HUES48 (cell line): ENCODE results near the gene SHC3.

Experiments
- H3K27ac ChIP-seq: one replicate; pipeline ENCODE4 v1.7.0; 2013; ENCODE audit warnings: low read depth, low read length, inconsistent platforms
- H3K27me3 ChIP-seq: 2 replicates; pipeline ENCODE4 v1.6.1; 2013; ENCODE audit warnings: mild to moderate bottlenecking, low read length; ENCODE audit not compliant: control insufficient read depth, insufficient read depth
- H3K36me3 ChIP-seq: 2 replicates; pipeline ENCODE4 v1.6.1; 2013; ENCODE audit warnings: low read length; ENCODE audit not compliant: control insufficient read depth, insufficient read depth
- H3K4me1 ChIP-seq: 2 replicates; pipeline ENCODE4 v1.6.1; 2013; ENCODE audit warnings: mild to moderate bottlenecking, low read length; ENCODE audit not compliant: control insufficient read depth, insufficient read depth
- H3K4me3 ChIP-seq: 2 replicates; pipeline ENCODE4 v1.5.1; 2013; ENCODE audit warnings: mild to moderate bottlenecking, low read depth, low read length
- H3K9ac ChIP-seq: 2 replicates; pipeline ENCODE4 v1.6.1; 2013; ENCODE audit warnings: mild to moderate bottlenecking, low read depth, low read length, moderate library complexity
- H3K9me3 ChIP-seq: 2 replicates; pipeline ENCODE4 v1.6.1; 2013; ENCODE audit warnings: low read length; ENCODE audit not compliant: control insufficient read depth, insufficient read depth

The SHC3 gene

DNA sequence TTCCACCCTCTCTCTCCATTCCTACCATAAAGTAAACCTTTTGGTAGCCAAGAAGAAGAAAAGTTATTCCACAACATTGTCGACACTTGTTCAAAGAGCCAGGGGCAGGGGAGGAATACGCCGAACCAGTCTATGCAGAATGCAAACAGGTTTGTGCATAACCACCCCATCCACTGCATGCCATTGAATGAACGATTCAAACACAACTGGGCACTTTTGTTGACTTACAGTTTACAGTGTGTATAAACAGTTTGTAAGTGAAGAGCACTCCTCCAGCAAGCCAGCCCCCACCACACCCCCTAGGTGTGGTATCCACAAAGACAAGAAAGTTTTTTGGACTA, 194.1 kb downstream of the SHC3 start:
- peaks cover 4% of the 10 kb centered on the region for H3K27me3 ChIP-seq
- H3K9ac ChIP-seq, result no peak overlapping the region
- H3K4me1 ChIP-seq, result peaks cover 10% of the 10 kb centered on the region
- H3K4me3 ChIP-seq, result no peak overlapping the region
- peaks cover 2% of the 10 kb centered on the region for H3K9me3 ChIP-seq
- H3K27ac ChIP-seq, result no peak overlapping the region
- H3K36me3 ChIP-seq, result no peaks in the 10 kb centered on the region

GRCh38 chr9:88983865-88984542, 194.6 kb downstream of the SHC3 start:
- Histone ChIP-seq H3K9me3 (peaks cover 2% of the 10 kb centered on the region), H3K4me1 (peaks cover 5% of the 10 kb centered on the region; the same call in 1 of the 2 replicates), H3K4me3 (no peak overlapping the region), H3K9ac (no peak overlapping the region), H3K36me3 (no peaks in the 10 kb centered on the region), H3K27ac (no peak overlapping the region), H3K27me3 (no peaks in the 10 kb centered on the region; the same call in 1 of the 2 replicates)

DNA sequence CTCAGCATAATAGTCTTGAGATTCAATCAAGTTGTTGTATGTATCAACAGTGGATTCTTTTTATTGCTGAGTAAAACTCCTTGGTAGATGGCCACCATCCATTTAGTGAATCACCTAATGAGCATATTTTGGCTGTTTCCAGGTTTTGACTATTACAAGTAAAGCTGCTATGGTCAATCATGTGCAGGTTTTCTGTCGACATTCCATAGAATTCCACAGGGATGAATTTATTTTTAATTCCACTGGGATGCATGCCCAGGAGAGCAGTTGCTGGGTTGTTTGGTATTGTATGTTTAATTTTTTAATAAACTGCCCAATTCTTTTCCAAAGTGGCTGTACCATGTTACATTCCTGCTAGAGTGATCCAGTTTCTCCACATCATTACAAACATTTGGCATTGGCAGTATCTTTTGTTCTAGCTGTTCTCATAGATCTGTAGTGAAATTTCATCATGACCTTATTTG, 197.8 kb downstream of the SHC3 start:
- H3K9ac ChIP-seq, result no peak overlapping the region
- H3K27ac ChIP-seq, result no peak overlapping the region
- H3K9me3 ChIP-seq, result peaks cover 2% of the 10 kb centered on the region
- H3K4me3 ChIP-seq, result no peak overlapping the region
- no peaks in the 10 kb centered on the region for H3K27me3 ChIP-seq
- H3K4me1 ChIP-seq, result no peaks in the 10 kb centered on the region; the same call in 1 of the 2 replicates
- H3K36me3 ChIP-seq, result no peaks in the 10 kb centered on the region

GRCh38 chr9:88979791-88980190, 198.8 kb downstream of the SHC3 start:
- Histone ChIP-seq H3K4me1 (no peaks in the 10 kb centered on the region; the same call in 1 of the 2 replicates), H3K4me3 (no peak overlapping the region), H3K9ac (no peak overlapping the region), H3K36me3 (no peaks in the 10 kb centered on the region), H3K9me3 (peaks cover 2% of the 10 kb centered on the region), H3K27me3 (no peaks in the 10 kb centered on the region), H3K27ac (no peak overlapping the region)

- Histone ChIP-seq H3K9ac (no peak overlapping the region), H3K4me1 (no peaks in the 10 kb centered on the region; the same call in 1 of the 2 replicates), H3K9me3 (peaks cover 2% of the 10 kb centered on the region), H3K27me3 (no peaks in the 10 kb centered on the region), H3K36me3 (no peaks in the 10 kb centered on the region), H3K4me3 (no peak overlapping the region), H3K27ac (no peak overlapping the region)
These were observed 199.6 kb downstream of the SHC3 start for GRCh38 chr9:88979021-88979420.

- no peak overlapping the region for H3K27ac ChIP-seq
- no peak overlapping the region for H3K9ac ChIP-seq
- H3K4me1 ChIP-seq, result no peaks in the 10 kb centered on the region; the same call in 1 of the 2 replicates
- H3K27me3 ChIP-seq, result no peaks in the 10 kb centered on the region
- H3K9me3 ChIP-seq, result peaks cover 2% of the 10 kb centered on the region
- H3K36me3 ChIP-seq, result no peaks in the 10 kb centered on the region
- no peak overlapping the region for H3K4me3 ChIP-seq
These were observed 200.6 kb downstream of the SHC3 start for GRCh38 chr9:88978034-88978433.

GRCh38 chr9:88976890-88977257, 201.7 kb downstream of the SHC3 start:
- H3K4me3 ChIP-seq, result no peak overlapping the region
- H3K27ac ChIP-seq, result no peak overlapping the region
- no peaks in the 10 kb centered on the region for H3K36me3 ChIP-seq
- H3K9me3 ChIP-seq, result no peaks in the 10 kb centered on the region; the same call in 1 of the 2 replicates
- H3K27me3 ChIP-seq, result no peaks in the 10 kb centered on the region
- H3K9ac ChIP-seq, result no peak overlapping the region
- H3K4me1 ChIP-seq, result no peaks in the 10 kb centered on the region; the same call in 1 of the 2 replicates

DNA sequence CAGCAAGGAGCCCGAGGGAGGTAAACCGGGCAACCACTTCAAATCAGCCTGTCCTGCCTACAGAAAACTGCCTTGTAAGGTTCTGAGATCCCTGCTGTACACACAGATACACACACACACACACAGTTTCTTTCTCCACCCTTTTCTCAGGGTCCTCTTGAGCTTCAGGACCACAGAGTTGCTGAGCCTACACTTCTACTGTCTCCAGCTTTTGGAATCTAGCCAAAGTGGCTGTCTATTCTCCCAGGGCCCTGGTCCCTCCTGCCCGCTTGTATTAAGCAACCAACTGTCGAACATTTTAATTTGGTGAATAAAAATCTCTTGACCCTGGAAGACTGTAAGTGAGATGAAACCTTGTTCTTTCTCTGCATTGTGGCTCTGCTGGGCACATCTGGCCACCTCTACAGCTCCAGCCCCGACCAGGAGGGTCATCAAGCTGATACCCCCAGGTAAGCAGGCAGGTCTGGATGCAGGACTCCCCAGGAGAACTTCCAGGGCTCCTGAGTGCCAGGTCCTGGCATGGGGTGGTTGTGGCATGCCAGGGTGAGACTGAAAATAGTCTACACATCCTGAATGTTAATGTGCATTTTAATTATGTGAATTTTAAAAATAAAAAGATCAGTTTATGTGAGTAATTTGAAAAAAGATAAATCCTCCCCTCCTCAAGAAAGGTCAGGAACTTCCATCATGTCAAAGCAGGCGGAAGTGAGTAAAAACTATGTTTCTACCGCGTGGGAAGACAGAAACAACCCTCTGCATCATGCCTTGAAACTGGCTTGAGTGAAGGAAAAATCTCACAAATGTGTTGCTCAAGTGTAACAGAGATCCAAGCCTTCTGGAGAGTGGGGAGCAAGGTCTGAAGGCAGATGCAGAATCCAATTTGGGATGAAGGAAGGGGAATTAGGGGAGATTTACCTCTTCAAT, 202.4 kb downstream of the SHC3 start:
- Histone ChIP-seq H3K4me1 (no peaks in the 10 kb centered on the region; the same call in 1 of the 2 replicates), H3K27me3 (no peaks in the 10 kb centered on the region), H3K27ac (no peak overlapping the region), H3K4me3 (no peak overlapping the region), H3K9ac (no peak overlapping the region), H3K36me3 (no peaks in the 10 kb centered on the region), H3K9me3 (no peaks in the 10 kb centered on the region; the same call in 1 of the 2 replicates)

DNA sequence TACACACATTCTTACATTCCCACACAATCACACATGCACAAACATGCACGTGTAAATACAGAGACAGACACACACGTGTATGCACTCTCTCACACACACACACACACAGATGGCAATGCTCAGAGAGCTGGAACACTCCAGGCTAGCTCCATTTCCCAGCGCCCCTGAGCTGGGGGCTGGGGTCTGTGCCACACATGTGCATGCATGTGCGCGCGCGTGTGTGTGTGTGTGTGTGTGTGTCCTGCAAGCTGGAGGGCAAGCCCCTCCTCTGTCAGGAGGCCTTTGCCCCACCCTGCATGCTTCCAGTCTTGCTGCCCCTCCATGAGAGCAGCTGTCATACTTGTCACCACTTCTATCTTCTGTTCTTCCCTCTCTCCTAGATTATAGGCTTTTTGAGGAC, 204.0 kb downstream of the SHC3 start:
- no peaks in the 10 kb centered on the region for H3K27me3 ChIP-seq
- H3K9me3 ChIP-seq, result no peaks in the 10 kb centered on the region; the same call in 1 of the 2 replicates
- H3K36me3 ChIP-seq, result no peaks in the 10 kb centered on the region
- no peak overlapping the region for H3K4me3 ChIP-seq
- H3K4me1 ChIP-seq, result no peaks in the 10 kb centered on the region
- no peak overlapping the region for H3K9ac ChIP-seq
- H3K27ac ChIP-seq, result no peak overlapping the region

GRCh38 chr9:88973281-88974045, 205.2 kb downstream of the SHC3 start:
- H3K4me3 ChIP-seq, result no peak overlapping the region
- no peak overlapping the region for H3K27ac ChIP-seq

More at GRCh38 chr9:88973281-88974045, 205.2 kb downstream of the SHC3 start:
- no peaks in the 10 kb centered on the region for H3K36me3 ChIP-seq
- H3K9ac ChIP-seq, result no peak overlapping the region
- no peaks in the 10 kb centered on the region for H3K4me1 ChIP-seq
- H3K9me3 ChIP-seq, result no peaks in the 10 kb centered on the region
- no peaks in the 10 kb centered on the region for H3K27me3 ChIP-seq
